OCI-LY1 (cell line): ENCODE results near the gene RAB39A.
A peak's percentile ranks its signal among the peaks of the same experiment; 100 is the strongest.
"Not testable (repeated sequence)": the region's sequence is repeated elsewhere in the genome, so short reads cannot be mapped to it uniquely, and the experiment has no call there.

ENCODE experiments used
- H2AFZ ChIP-seq: fragments of 200-600 bp; sonication (generic), shearing (Covaris generic); 2 replicates; pipeline ENCODE4 v1.6.0; 2014; ENCODE audit warnings: antibody characterized with exemption, mild to moderate bottlenecking, low read length
- H3F3A ChIP-seq: fragments of 200-600 bp; sonication (generic), shearing (Covaris generic); 2 replicates; pipeline ENCODE4 v1.6.0; 2014; ENCODE audit warnings: mild to moderate bottlenecking, antibody characterized with exemption, low read length, moderate library complexity; ENCODE audit not compliant: insufficient read depth
- H3K27ac ChIP-seq: fragments of 200-600 bp; sonication (generic); 2 replicates; pipeline ENCODE4 v1.5.1; 2014; ENCODE audit warnings: low read length, mixed run types, mild to moderate bottlenecking, low read depth; ENCODE audit not compliant: poor library complexity, severe bottlenecking
- H3K27me3 ChIP-seq: fragments of 200-600 bp; sonication (generic); 2 replicates; pipeline ENCODE4 v1.6.0; 2014; ENCODE audit warnings: antibody characterized with exemption, mild to moderate bottlenecking, low read length, moderate library complexity; ENCODE audit not compliant: insufficient read depth
- H3K36me3 ChIP-seq: fragments of 200-600 bp; sonication (generic); 2 replicates; pipeline ENCODE4 v1.6.1; 2014; ENCODE audit warnings: mild to moderate bottlenecking, antibody characterized with exemption, low read length, moderate library complexity, mixed read lengths; ENCODE audit not compliant: insufficient read depth
- H3K4me1 ChIP-seq: fragments of 200-600 bp; sonication (generic); 2 replicates; pipeline ENCODE4 v1.5.1; 2014; ENCODE audit warnings: mild to moderate bottlenecking, low read length, moderate library complexity; ENCODE audit not compliant: insufficient read depth, severe bottlenecking
- H3K4me2 ChIP-seq: fragments of 200-600 bp; sonication (generic), shearing (Covaris generic); 2 replicates; pipeline ENCODE4 v1.6.1; 2014; ENCODE audit warnings: low read length
- H3K4me3 ChIP-seq: fragments of 200-600 bp; sonication (generic); 2 replicates; pipeline ENCODE4 v1.5.1; 2014; ENCODE audit warnings: low read length, low read depth, mild to moderate bottlenecking, mixed read lengths; ENCODE audit not compliant: poor library complexity, severe bottlenecking
- H3K79me2 ChIP-seq: fragments of 200-600 bp; shearing (Covaris generic); 2 replicates; pipeline ENCODE4 v1.6.1; 2016; ENCODE audit warnings: mixed run types, low read length, mixed read lengths; ENCODE audit not compliant: insufficient read depth
- H3K9ac ChIP-seq: fragments of 200-600 bp; sonication (generic), shearing (Covaris generic); 2 replicates; pipeline ENCODE4 v1.6.1; 2014; ENCODE audit warnings: mild to moderate bottlenecking, low read length, mixed read lengths
- H3K9me2 ChIP-seq: fragments of 200-600 bp; sonication (generic), shearing (Covaris generic); 2 replicates; pipeline ENCODE4 v1.6.1; 2014; ENCODE audit warnings: low read depth, mild to moderate bottlenecking, low read length, mixed read lengths
- H3K9me3 ChIP-seq: fragments of 200-600 bp; shearing (Covaris generic); 2 replicates; pipeline ENCODE4 v1.6.1; 2014; ENCODE audit warnings: low read length, mixed read lengths
- H4K20me1 ChIP-seq: fragments of 200-600 bp; sonication (generic), shearing (Covaris generic); 2 replicates; pipeline ENCODE4 v1.6.0; 2016; ENCODE audit warnings: mild to moderate bottlenecking, low read length; ENCODE audit not compliant: insufficient read depth
- EZH2 ChIP-seq: fragments of 200-600 bp; sonication (generic), shearing (Covaris generic); IDR thresholded peaks from 2 replicates; pipeline ENCODE4 v1.8.0; 2017; ENCODE audit warnings: borderline replicate concordance, mixed run types, mild to moderate bottlenecking, antibody characterized with exemption, low read length, moderate library complexity, mixed read lengths
- TF ChIP-seq, protein P1 (sequence below): fragments of 200-600 bp; sonication (generic), shearing (Covaris generic); IDR thresholded peaks from 2 replicates; pipeline ENCODE4 v1.5.1; 2017; ENCODE audit warnings: mild to moderate bottlenecking, antibody characterized with exemption, low read length, moderate library complexity, mixed read lengths

RAB39A gene

DNA sequence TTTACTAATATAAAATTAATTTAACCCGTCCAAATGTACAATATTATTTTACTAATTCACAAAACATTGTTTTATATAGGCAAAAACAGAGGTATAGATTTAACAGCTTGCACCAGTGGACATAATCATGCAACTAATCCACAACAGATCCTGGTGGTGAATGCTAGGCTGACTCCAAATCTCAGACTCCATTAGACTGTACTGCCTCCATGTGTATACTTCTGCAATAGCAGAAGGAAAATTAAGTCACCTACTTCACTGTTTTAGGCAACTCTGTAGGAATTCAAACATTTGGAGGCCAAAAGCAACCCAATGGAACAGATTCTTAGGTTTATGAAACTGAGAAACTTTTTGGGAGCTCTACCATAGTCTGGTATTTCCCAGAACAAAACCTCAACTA is 30.0 kb upstream of the RAB39A start:
- H3K4me2 ChIP-seq: no peak overlapping the region
- no peaks in the 10 kb centered on the region for H3K9me3 ChIP-seq
- no peaks in the 10 kb centered on the region for H3F3A ChIP-seq
- no peaks in the 10 kb centered on the region for H3K27me3 ChIP-seq
- no peaks in the 10 kb centered on the region for H3K79me2 ChIP-seq
- H3K4me3 ChIP-seq: no peak overlapping the region
- no peaks in the 10 kb centered on the region for H3K4me1 ChIP-seq
- H3K9me2 ChIP-seq: no peaks in the 10 kb centered on the region
- TF ChIP-seq EZH2: no peak
- TF ChIP-seq, protein P1, sequence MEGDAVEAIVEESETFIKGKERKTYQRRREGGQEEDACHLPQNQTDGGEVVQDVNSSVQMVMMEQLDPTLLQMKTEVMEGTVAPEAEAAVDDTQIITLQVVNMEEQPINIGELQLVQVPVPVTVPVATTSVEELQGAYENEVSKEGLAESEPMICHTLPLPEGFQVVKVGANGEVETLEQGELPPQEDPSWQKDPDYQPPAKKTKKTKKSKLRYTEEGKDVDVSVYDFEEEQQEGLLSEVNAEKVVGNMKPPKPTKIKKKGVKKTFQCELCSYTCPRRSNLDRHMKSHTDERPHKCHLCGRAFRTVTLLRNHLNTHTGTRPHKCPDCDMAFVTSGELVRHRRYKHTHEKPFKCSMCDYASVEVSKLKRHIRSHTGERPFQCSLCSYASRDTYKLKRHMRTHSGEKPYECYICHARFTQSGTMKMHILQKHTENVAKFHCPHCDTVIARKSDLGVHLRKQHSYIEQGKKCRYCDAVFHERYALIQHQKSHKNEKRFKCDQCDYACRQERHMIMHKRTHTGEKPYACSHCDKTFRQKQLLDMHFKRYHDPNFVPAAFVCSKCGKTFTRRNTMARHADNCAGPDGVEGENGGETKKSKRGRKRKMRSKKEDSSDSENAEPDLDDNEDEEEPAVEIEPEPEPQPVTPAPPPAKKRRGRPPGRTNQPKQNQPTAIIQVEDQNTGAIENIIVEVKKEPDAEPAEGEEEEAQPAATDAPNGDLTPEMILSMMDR: peak; percentile 47
- no peak overlapping the region for H3K9ac ChIP-seq
- no peak overlapping the region for H3K27ac ChIP-seq
- H2AFZ ChIP-seq: no peak overlapping the region
- no peaks in the 10 kb centered on the region for H4K20me1 ChIP-seq
- no peaks in the 10 kb centered on the region for H3K36me3 ChIP-seq

DNA sequence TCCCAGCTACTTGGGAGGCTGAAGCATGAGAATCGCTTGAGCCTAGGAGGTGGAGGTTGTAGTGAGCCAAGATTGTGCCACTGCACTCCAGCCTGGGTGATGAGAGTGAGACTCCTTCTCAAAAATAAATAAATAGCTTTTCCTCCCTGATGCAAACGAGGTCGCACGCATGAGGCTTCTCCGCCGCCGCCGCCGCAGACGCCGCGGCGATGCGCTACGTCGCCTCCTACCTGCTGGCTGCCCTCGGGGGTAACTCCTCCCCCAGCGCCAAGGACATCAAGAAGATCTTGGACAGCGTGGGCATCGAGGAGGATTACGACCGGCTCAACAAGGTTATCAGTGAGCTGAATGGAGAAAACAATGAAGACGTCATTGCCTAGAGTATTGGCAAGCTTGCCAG is 20.0 kb upstream of the RAB39A start:
- Histone ChIP-seq H3K4me3 (no peak overlapping the region), H2AFZ (no peak overlapping the region), H3K36me3 (no peaks in the 10 kb centered on the region), H3K9ac (no peak overlapping the region), H3K27me3 (no peaks in the 10 kb centered on the region), H3K9me3 (no peaks in the 10 kb centered on the region), H3F3A (no peaks in the 10 kb centered on the region), H3K9me2 (no peaks in the 10 kb centered on the region), H3K27ac (no peak overlapping the region), H3K79me2 (no peaks in the 10 kb centered on the region), H3K4me1 (no peaks in the 10 kb centered on the region), H4K20me1 (no peaks in the 10 kb centered on the region), H3K4me2 (no peak overlapping the region)
- TF ChIP-seq, protein P1: no peak
- no peak for TF ChIP-seq EZH2

DNA sequence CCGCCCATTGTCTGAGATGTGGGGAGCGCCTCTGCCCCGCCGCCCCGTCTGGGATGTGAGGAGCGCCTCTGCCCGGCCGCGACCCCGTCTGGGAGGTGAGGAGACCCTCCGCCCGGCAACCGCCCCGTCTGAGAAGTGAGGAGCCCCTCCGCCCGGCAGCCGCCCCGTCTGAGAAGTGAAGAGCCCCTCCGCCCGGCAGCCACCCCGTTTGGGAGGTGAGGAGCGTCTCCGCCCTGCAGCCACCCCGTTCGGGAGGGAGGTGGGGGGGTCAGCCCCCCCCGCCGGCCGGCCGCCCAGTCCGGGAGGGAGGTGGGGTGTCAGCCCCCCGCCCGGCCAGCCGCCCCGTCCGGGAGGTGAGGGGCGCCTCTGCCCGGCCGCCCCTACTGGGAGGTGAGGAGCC is 15.8 kb upstream of the RAB39A start:
- not testable (repeated sequence) for H3K4me1 ChIP-seq, H2AFZ ChIP-seq, H3K4me3 ChIP-seq, H3F3A ChIP-seq, H3K27ac ChIP-seq, H3K36me3 ChIP-seq, H3K9me2 ChIP-seq, H3K9me3 ChIP-seq, H3K9ac ChIP-seq, H3K4me2 ChIP-seq, H4K20me1 ChIP-seq, H3K27me3 ChIP-seq, H3K79me2 ChIP-seq

DNA sequence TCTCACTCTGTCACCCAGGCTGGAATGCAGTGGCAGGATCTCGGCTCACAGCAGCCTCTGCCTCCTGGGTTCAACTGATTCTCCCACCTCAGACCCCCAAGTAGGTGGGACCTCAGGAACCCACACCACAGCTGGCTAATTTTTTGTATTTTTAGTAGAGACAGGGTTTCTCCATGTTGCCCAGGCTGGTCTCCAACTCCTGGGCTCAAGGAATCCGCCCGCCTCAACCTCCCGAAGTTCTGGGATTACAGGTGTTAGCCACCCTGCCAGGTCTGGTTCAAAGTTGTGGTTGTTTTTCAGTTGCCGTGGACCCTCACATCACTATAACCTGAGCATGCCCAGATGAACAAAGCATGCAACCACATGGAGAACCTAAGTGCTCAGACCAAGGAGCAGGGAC is 13.0 kb upstream of the RAB39A start:
- H3K4me1 ChIP-seq: no peaks in the 10 kb centered on the region
- TF ChIP-seq EZH2: no peak
- TF ChIP-seq, protein P1: no peak
- H3K9me2 ChIP-seq: no peaks in the 10 kb centered on the region
- H3K9me3 ChIP-seq: no peaks in the 10 kb centered on the region
- H3K27me3 ChIP-seq: no peaks in the 10 kb centered on the region
- no peaks in the 10 kb centered on the region for H4K20me1 ChIP-seq
- H3K4me2 ChIP-seq: no peak overlapping the region
- H2AFZ ChIP-seq: no peak overlapping the region
- no peak overlapping the region for H3K9ac ChIP-seq
- H3K79me2 ChIP-seq: no peaks in the 10 kb centered on the region
- no peaks in the 10 kb centered on the region for H3F3A ChIP-seq
- H3K36me3 ChIP-seq: no peaks in the 10 kb centered on the region
- H3K4me3 ChIP-seq: no peak overlapping the region
- H3K27ac ChIP-seq: no peak overlapping the region
